HL-60 (cell line): Measurements from ENCODE around the gene GPR161.

Experiments used
- CTCF ChIP-seq: IDR thresholded peaks from one replicate; pipeline ENCODE4 v1.5.1; 2011; ENCODE audit warnings: low read length, control low read depth, inconsistent platforms; ENCODE audit not compliant: insufficient read depth
- GABPA ChIP-seq: IDR thresholded peaks from 2 replicates; pipeline ENCODE4 v1.6.1; 2012; ENCODE audit warnings: low read depth
- POLR2AphosphoS5 ChIP-seq: IDR thresholded peaks from 2 replicates; pipeline ENCODE4 v1.6.1; 2012; ENCODE audit warnings: low read depth

- TF ChIP-seq CTCF: no peak
- TF ChIP-seq POLR2AphosphoS5: no peak
- TF ChIP-seq GABPA: no peak
Measured at GRCh38 chr1:168064216-168064615, 72.5 kb downstream of the GPR161 start.
